Peyer's patch (tissue), 4 donors: ENCODE measurements around the gene TRAF3. TPM values are rescaled to one million over a fixed set of nuclear protein-coding genes. Genes with fewer than 3 reads are reported as not detected.
A peak's percentile ranks its signal among the peaks of the same experiment; 100 is the strongest.

Experiments used
- DNase-seq, 3 donors: peaks; one replicate each; pipeline ENCODE4 v3.0.0-alpha.2; 2017 to 2019
- H3K27ac ChIP-seq, 4 donors: fragments of 200-600 bp; sonication (generic); one replicate each; pipeline ENCODE4 v1.5.1; 2016 to 2019
- H3K27me3 ChIP-seq, 2 donors: fragments of 200-600 bp; sonication (generic); one replicate each; pipeline ENCODE4 v1.5.1; 2019
- H3K36me3 ChIP-seq, 3 donors: fragments of 200-600 bp; sonication (generic); one replicate each; pipeline ENCODE4 v1.5.1; 2016 to 2019
- H3K4me1 ChIP-seq, 4 donors: fragments of 200-600 bp; sonication (generic); one replicate each; pipeline ENCODE4 v1.5.1; 2016 to 2019
- H3K4me3 ChIP-seq, 4 donors: fragments of 200-600 bp; sonication (generic); 1 replicate in 3 of 4; 2 replicates in 1 of 4; pipeline ENCODE4 v1.5.1; 2016 to 2019; ENCODE audit warnings: mild to moderate bottlenecking in 1 of 4
- H3K9me3 ChIP-seq, 4 donors: fragments of 200-600 bp; sonication (generic); one replicate each; pipeline ENCODE4 v1.5.1; 2016 to 2019; ENCODE audit warnings: mild to moderate bottlenecking in 1 of 4
- POLR2A ChIP-seq, 2 donors: fragments of 450-650 bp; IDR thresholded peaks; one replicate each; pipeline ENCODE4 v1.5.1; 2017; ENCODE audit warnings: antibody characterized with exemption in 2 of 2, mild to moderate bottlenecking in 2 of 2, moderate library complexity in 2 of 2
- total RNA-seq, 4 donors: library from RNA; depleted of rRNA; stranded (reverse); fragments of >200 nt; gene quantifications; one replicate each; pipeline ENCODE4 v1.1.0, GENCODE V29; 2016
- TF ChIP-seq, protein P1 (sequence below), 6 experiments: fragments of 450-650 bp in 4 of 6; fragments of 200-600 bp in 2 of 6; sonication (generic) in 1 of 6; IDR thresholded peaks; one replicate each; pipeline ENCODE4 v1.5.1; 2017 to 2019; ENCODE audit warnings: antibody characterized with exemption in 6 of 6, mild to moderate bottlenecking in 3 of 6, moderate library complexity in 1 of 6

The TRAF3 gene
- total RNA-seq, 4 donors from 2014 or later, result 31.7 to 47.8 (median 41.8) TPM

DNA sequence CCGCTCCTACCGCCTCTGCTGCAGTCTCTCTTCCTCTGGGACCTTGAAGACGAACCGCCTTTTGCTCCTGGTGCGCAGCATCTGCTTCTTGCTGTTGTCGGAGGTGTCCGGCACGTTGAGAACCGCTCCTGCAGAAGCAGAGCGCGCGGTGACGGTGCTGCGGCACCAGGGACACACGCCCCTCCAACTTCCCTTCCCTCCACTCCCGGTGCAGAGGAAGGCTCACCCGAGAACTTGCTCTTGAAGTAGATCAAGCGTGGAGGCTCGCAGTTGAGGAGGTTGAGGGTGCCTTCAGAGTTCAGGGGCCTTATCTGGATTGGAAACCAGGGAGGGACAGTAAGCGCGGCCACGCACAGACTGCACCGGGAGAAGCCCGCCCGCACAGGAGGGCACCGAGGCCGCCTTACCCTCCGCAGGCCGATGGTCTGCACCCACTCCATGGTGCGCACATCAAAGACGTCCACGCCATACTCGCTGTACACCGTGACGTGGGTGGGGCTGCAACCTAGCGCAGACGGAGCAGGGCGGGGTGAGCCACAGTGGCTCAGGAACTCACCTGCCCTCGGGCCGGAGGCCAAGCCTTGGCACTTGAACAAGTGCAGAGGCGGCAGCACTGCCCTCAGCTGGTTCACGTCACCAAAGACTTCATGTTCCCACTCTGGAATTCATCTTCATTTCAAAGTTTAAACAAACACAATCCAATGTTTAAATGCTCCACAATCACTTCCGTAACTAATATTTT, 162.7 kb downstream of the TRAF3 start:
- peaks cover 0 to 6% (median 3%) of the 10 kb centered on the region in 4 donors for H3K4me1 ChIP-seq
- H3K27me3 ChIP-seq, result no peaks in the 10 kb centered on the region
- H3K9me3 ChIP-seq, result no peaks in the 10 kb centered on the region
- H3K36me3 ChIP-seq, result peaks cover 0 to 82% (median 0%) of the 10 kb centered on the region in 3 donors
- H3K27ac ChIP-seq, result no peak overlapping the region
- peak in 2 of 3 donors; percentile 52 to 73 for DNase-seq
- no peak overlapping the region for H3K4me3 ChIP-seq
- no peak for TF ChIP-seq POLR2A (IDR thresholded peaks at IDR 0.05)
- TF ChIP-seq, protein P1, sequence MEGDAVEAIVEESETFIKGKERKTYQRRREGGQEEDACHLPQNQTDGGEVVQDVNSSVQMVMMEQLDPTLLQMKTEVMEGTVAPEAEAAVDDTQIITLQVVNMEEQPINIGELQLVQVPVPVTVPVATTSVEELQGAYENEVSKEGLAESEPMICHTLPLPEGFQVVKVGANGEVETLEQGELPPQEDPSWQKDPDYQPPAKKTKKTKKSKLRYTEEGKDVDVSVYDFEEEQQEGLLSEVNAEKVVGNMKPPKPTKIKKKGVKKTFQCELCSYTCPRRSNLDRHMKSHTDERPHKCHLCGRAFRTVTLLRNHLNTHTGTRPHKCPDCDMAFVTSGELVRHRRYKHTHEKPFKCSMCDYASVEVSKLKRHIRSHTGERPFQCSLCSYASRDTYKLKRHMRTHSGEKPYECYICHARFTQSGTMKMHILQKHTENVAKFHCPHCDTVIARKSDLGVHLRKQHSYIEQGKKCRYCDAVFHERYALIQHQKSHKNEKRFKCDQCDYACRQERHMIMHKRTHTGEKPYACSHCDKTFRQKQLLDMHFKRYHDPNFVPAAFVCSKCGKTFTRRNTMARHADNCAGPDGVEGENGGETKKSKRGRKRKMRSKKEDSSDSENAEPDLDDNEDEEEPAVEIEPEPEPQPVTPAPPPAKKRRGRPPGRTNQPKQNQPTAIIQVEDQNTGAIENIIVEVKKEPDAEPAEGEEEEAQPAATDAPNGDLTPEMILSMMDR (IDR thresholded peaks at IDR 0.05), result peak in 2 of 6 experiments; percentile 9 to 14

GRCh38 chr14:102940729-102941362, 163.6 kb downstream of the TRAF3 start:
- H3K9me3 ChIP-seq, result no peaks in the 10 kb centered on the region
- DNase-seq, result no peak
- peak overlapping the region in 1 of 4 donors; percentile 66 for H3K27ac ChIP-seq
- TF ChIP-seq POLR2A (IDR thresholded peaks at IDR 0.05), result no peak
- TF ChIP-seq, protein P1 (IDR thresholded peaks at IDR 0.05), result no peak
- H3K27me3 ChIP-seq, result no peaks in the 10 kb centered on the region
- no peak overlapping the region for H3K4me3 ChIP-seq
- H3K4me1 ChIP-seq, result peaks cover 0 to 6% (median 3%) of the 10 kb centered on the region in 4 donors
- H3K36me3 ChIP-seq, result peaks cover 0 to 91% (median 0%) of the 10 kb centered on the region in 3 donors

DNA sequence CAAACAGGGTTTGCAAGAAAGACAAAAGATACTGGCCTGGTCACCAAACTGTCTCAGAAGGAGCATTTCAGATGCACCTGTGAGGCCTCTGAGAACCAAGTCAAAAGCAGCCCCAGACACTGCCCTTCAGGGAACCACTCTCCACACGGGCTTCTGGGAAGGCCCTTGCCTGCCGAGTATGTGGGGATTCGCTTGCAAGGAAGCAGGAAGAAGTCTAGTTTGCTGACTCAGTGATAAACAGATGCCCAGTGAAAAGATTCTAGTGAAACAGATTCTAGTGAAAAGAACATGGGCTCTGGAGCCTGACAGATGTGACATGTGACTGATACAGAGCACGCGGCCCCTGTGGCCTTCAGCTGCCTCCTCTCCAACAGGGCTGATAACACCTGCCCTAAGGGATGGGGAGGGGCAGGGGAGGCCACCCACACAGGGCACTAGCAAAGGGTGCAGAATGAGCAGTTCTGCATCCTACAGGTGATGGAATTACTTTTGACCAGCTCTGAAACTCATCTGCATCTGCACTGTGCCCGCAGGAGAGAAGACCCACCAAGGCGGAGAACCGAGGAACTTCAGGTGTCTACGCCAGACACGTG, 164.3 kb downstream of the TRAF3 start:
- H3K36me3 ChIP-seq, result peaks cover 0 to 98% (median 0%) of the 10 kb centered on the region in 3 donors
- H3K27me3 ChIP-seq, result no peaks in the 10 kb centered on the region
- H3K4me3 ChIP-seq, result no peak overlapping the region
- H3K4me1 ChIP-seq, result peaks cover 0 to 6% (median 3%) of the 10 kb centered on the region in 4 donors
- peak in 2 of 3 donors; percentile 61 to 63 for DNase-seq
- TF ChIP-seq POLR2A (IDR thresholded peaks at IDR 0.05), result no peak
- TF ChIP-seq, protein P1 (IDR thresholded peaks at IDR 0.05), result no peak
- H3K27ac ChIP-seq, result peak overlapping the region in 1 of 4 donors; percentile 66
- no peaks in the 10 kb centered on the region for H3K9me3 ChIP-seq

DNA sequence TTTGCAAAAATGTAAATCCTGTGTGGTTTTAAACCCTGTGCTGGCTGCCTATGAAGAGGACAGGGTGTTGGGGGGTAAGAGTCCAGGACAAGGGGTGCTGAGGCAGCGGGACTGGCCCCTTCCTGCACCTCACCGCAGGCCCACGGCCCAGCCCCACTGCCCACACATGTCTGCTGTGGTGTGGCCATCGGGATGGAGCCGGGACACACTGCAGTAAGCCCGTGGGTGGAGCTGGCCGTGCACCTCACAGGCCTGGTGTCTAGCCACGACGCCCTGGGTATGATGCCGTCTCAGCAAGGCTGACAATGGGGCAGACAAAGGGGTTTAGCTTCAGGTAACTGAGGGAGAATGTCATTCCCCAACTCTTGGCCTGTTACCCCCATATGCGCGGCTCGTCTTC, 164.8 kb downstream of the TRAF3 start:
- DNase-seq, result no peak
- Histone ChIP-seq H3K36me3 (peaks cover 0 to 98% (median 0%) of the 10 kb centered on the region in 3 donors), H3K9me3 (no peaks in the 10 kb centered on the region), H3K27me3 (no peaks in the 10 kb centered on the region), H3K27ac (peak overlapping the region in 1 of 4 donors; percentile 66), H3K4me3 (no peak overlapping the region), H3K4me1 (peaks cover 0 to 6% (median 3%) of the 10 kb centered on the region in 4 donors)
- TF ChIP-seq, protein P1 (IDR thresholded peaks at IDR 0.05), result no peak
- TF ChIP-seq POLR2A (IDR thresholded peaks at IDR 0.05), result no peak

DNA sequence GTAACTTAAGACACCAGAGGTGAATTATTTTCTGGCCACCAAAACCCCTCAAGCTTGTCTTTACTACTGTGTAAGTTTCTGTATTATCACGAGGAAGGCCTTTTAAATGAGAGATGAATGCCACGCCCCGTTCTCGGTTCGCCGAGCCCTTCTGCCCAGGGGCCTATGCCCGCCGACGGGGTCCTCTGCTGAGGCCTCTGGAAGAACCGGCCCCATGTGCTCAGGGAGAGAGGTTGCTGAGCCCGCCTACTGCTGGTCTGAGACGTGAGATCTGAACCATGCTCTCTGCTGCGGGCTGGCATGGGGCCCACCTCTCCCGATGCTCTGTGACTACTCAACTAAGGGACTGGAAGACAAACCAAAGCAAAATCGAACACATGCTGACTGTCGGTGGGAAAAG, 166.2 kb downstream of the TRAF3 start:
- peaks cover 0 to 6% (median 3%) of the 10 kb centered on the region in 4 donors for H3K4me1 ChIP-seq
- H3K4me3 ChIP-seq, result no peak overlapping the region
- H3K9me3 ChIP-seq, result no peaks in the 10 kb centered on the region
- H3K36me3 ChIP-seq, result peaks cover 0 to 93% (median 0%) of the 10 kb centered on the region in 3 donors
- H3K27ac ChIP-seq, result no peak overlapping the region
- DNase-seq, result no peak
- no peaks in the 10 kb centered on the region for H3K27me3 ChIP-seq
- TF ChIP-seq, protein P1 (IDR thresholded peaks at IDR 0.05), result no peak
- TF ChIP-seq POLR2A (IDR thresholded peaks at IDR 0.05), result no peak
